Measurements from ENCODE around the gene CETP.
A peak's percentile ranks its signal among the peaks of the same experiment; 100 is the strongest.
"Not testable (repeated sequence)": the region's sequence is repeated elsewhere in the genome, so short reads cannot be mapped to it uniquely, and the experiment has no call there.

Gene CETP

GRCh38 chr16:56990407-56991286 is 28.9 kb downstream of the CETP start:
- no peak for TF ChIP-seq CTCF (IDR thresholded peaks at IDR 0.05; ENCODE audit: control insufficient read depth, insufficient read depth, low read depth, low read length, missing control alignments)
- no peak for DNase-seq (ENCODE audit: low read depth)
- H3K4me3 ChIP-seq (ENCODE audit: control insufficient read depth, low read depth, low read length): peak overlapping the region; percentile 92; the same call in 1 of the 2 replicates

GRCh38 chr16:56992431-56992830 is 30.7 kb downstream of the CETP start:
- H3K4me3 ChIP-seq (ENCODE audit: control insufficient read depth, low read depth, low read length); DNase-seq (ENCODE audit: low read depth): not testable (repeated sequence)

- no peak for TF ChIP-seq CTCF (IDR thresholded peaks at IDR 0.05; ENCODE audit: control insufficient read depth, insufficient read depth, low read depth, low read length, missing control alignments)
- no peak overlapping the region for H3K4me3 ChIP-seq (ENCODE audit: control insufficient read depth, low read depth, low read length)
- no peak for DNase-seq (ENCODE audit: low read depth)
Observed at GRCh38 chr16:56993204-56993603, 31.5 kb downstream of the CETP start.

- DNase-seq (ENCODE audit: low read depth): no peak
- no peak for TF ChIP-seq CTCF (IDR thresholded peaks at IDR 0.05; ENCODE audit: control insufficient read depth, insufficient read depth, low read depth, low read length, missing control alignments)
- H3K4me3 ChIP-seq (ENCODE audit: control insufficient read depth, low read depth, low read length): no peak overlapping the region
Observed at GRCh38 chr16:56994311-56994710, 32.6 kb downstream of the CETP start.

- no peak for DNase-seq (ENCODE audit: low read depth)
- no peak overlapping the region for H3K4me3 ChIP-seq (ENCODE audit: control insufficient read depth, low read depth, low read length)
- TF ChIP-seq CTCF (IDR thresholded peaks at IDR 0.05; ENCODE audit: control insufficient read depth, insufficient read depth, low read depth, low read length, missing control alignments): no peak
Observed at GRCh38 chr16:56995136-56995805, 33.5 kb downstream of the CETP start.

GRCh38 chr16:56997264-56997663 is 35.5 kb downstream of the CETP start:
- DNase-seq (ENCODE audit: low read depth): no peak
- TF ChIP-seq CTCF (IDR thresholded peaks at IDR 0.05; ENCODE audit: control insufficient read depth, insufficient read depth, low read depth, low read length, missing control alignments): no peak

GRCh38 chr16:56997931-56998330 is 36.2 kb downstream of the CETP start:
- DNase-seq (ENCODE audit: low read depth): no peak
- H3K4me3 ChIP-seq (ENCODE audit: control insufficient read depth, low read depth, low read length): no peak overlapping the region
- no peak for TF ChIP-seq CTCF (IDR thresholded peaks at IDR 0.05; ENCODE audit: control insufficient read depth, insufficient read depth, low read depth, low read length, missing control alignments)

More at GRCh38 chr16:56997264-56997663, 35.5 kb downstream of the CETP start:
- H3K4me3 ChIP-seq (ENCODE audit: control insufficient read depth, low read depth, low read length): no peak overlapping the region
